Stimulated activated CD4-positive, alpha-beta T cell treated with anti-CD3 and anti-CD28 coated beads, TNF-alpha, amount 100 ng/mL, for 24 hours (primary cell): ENCODE data around the gene EXOC3L4.

Source experiments
- DNase-seq, 3 experiments: peaks; one replicate each; pipeline ENCODE4 v3.0.0-alpha.2; 2020; ENCODE audit warnings: low read depth in 3 of 3

The EXOC3L4 gene

DNA sequence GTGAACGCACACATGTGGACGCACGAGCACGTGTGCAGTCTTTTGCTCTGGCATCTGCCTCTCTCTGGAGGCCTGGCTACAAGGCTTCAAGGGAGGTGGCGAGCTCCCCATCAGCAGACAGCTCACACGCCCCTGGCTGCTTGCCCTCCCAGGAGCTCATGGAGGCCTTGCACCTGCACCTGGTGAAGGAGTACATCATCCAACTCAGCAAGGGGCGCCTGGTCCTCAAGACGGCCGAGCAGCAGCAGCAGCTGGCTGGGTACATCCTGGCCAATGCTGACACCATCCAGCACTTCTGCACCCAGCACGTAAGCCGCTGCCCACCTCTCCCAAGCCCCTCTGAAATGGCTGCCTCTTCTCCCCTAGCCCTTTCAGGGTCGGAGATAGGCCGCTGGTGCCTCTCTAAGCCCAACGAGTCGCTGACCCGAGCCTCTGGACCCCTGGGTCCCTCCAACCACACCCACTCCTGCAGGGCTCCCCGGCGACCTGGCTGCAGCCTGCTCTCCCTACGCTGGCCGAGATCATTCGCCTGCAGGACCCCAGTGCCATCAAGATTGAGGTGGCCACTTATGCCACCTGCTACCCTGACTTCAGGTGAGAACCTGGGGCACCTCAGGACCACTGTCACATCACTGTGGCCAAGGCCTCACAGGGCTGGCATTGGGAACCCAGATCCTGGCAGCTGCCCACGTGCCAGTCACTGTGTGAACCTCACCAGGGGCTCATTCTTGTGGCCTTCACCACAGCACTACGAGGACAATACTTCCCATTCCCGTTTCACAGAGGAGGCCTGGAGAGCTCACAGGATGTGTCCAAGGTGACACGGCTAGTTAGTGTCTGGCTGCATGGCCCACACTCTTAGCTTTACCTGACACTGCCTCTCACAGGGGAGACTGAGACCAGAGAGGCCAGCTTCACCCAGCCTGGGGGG, 39.0 kb downstream of the EXOC3L4 start:
- DNase-seq, result no peak

DNA sequence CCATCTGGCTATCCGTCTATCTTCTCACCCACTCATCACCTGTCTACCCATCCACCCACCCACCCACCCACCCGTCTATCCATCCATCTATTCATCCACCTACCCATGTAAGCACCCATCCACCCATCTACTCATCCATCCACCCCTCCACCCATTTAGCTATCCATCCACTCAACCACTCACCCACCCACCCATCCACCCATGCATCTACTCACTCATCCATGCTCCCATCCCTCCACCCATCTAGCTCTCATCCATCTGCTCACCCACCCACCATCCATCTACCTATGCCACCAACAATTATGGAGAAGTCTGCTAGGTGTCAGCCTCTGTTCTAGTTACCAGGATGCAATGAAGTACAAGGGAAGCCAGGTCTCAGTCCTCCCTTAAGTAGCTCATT, 39.9 kb downstream of the EXOC3L4 start:
- DNase-seq, result no peak

GRCh38 chr14:103134919-103135318, 40.4 kb downstream of the EXOC3L4 start:
- no peak for DNase-seq

GRCh38 chr14:103135333-103136260, 41.1 kb downstream of the EXOC3L4 start:
- DNase-seq, result no peak

GRCh38 chr14:103136388-103137271, 42.1 kb downstream of the EXOC3L4 start:
- DNase-seq, result no peak

- no peak for DNase-seq
These were observed 43.3 kb downstream of the EXOC3L4 start for GRCh38 chr14:103137689-103138300.

GRCh38 chr14:103138301-103139131, 44.0 kb downstream of the EXOC3L4 start:
- no peak for DNase-seq

GRCh38 chr14:103139132-103140025, 44.9 kb downstream of the EXOC3L4 start:
- DNase-seq, result no peak

DNA sequence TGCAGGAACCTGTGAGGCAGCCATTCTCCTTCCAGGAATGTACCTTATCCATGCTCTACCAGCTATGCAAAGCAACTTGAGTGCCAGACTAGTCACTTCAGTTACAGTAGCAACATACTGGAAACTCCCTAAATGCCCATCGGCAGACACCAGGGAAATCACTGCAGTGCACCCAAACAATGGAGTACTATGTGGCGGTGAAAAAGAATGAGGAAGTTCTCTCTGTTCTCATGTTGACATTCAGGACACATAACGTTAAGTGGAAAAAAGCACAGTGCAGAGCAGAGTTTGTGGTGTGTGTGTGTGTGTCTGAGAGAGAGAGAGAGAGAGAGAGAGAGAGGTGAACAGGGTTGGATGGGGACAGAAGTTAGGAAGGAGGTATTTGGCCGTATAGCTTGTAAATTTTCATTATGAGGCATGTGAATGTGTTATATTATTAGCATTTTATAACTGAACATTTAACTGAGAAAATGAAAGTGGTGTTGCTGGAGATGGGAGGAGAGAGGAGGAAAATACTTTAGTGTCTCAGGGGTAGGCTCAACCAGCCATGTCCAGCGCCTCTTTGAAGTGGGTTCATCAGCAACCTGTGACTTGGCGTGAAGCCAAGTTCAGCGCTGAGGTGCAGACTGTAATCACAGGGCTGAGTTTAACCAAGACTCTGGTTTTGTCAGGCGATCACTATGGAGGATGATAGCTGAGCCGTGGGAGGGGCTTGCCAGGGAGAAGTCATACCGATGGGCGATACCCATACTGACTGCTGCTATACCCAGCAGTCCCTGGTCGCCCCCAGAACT, 46.0 kb downstream of the EXOC3L4 start:
- no peak for DNase-seq

DNA sequence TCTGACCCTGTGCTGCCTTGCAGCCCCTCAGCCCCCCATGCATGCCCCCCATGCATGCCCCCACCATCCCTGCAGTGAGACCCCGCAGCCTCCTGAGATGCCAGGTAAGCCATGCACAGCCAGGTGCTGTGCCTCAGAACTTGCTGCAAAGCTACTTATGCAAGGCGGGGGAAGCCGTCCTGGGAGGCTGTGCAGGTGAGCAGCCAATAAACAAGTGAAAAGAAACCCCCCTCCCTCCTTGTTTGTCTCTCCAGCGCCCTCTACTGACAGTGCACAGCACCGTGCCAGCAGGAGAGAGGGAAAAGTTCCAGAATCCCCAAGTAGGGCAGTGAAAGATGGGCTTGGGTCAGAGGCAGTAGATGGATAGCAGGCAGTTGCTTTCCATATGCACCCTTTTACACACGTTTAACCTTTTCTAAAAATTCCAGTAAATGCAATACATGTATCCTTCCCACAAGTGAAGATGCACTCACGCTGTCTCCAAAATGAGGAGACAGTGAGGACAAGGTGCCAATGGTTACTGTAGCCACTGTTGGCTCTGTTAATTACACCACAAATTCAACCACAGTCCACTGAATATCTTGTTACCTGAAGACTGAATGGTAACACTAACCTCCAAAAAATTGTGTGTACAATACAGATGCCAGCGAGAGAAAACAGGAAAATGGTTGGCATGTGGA, 46.7 kb downstream of the EXOC3L4 start:
- DNase-seq, result peak in 1 of 3 experiments; percentile 17

GRCh38 chr14:103142026-103142425, 47.5 kb downstream of the EXOC3L4 start:
- DNase-seq, result no peak

GRCh38 chr14:103142721-103143302, 48.3 kb downstream of the EXOC3L4 start:
- no peak for DNase-seq

DNA sequence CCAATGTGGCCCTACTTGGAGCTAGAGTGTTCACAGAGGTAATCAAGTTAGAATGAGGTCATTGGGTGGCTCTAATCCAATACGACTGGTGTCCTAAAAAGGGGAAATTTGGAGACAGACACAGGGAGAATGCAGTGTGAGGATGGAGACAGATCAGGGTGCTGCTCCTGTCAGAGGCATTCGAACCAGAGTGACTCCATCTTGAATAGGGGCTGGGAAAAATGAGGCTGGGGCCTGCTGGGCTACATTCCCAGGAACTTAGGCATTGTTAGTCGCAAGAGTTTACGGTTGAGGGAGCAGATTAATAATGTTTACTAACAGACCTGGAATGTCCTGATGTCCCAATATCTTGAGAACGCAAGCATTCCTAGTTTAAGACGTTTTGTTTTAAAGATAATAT, 49.0 kb downstream of the EXOC3L4 start:
- DNase-seq, result no peak

GRCh38 chr14:103144085-103144484, 49.6 kb downstream of the EXOC3L4 start:
- no peak for DNase-seq

DNA sequence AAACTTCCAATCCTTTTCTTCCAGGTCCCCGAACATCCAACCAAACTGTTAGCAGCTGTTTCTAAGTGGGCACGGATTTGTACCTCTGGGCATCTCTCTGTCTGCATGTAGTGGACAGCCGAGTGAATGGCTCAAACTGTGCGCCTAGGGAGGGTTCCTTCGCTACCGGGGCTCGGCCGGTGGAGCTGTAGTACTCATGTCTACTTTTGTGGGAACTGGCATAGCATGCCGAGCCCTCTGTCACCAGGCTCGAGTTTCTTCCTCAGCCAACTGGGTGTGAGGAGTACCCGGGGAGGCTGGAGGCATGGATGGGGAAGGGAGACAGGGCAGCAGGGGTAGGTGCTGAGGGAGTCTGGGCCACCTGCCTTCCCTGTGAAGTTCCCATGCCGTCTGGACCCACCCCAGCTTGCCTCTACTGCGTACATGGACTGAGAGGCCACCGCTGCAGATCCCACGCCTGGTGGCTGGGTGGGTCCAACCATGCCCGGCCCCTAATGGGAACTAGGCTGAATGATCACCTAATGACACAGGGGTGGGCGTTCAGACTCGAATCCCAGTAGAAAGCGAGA, 51.7 kb downstream of the EXOC3L4 start:
- no peak for DNase-seq

DNA sequence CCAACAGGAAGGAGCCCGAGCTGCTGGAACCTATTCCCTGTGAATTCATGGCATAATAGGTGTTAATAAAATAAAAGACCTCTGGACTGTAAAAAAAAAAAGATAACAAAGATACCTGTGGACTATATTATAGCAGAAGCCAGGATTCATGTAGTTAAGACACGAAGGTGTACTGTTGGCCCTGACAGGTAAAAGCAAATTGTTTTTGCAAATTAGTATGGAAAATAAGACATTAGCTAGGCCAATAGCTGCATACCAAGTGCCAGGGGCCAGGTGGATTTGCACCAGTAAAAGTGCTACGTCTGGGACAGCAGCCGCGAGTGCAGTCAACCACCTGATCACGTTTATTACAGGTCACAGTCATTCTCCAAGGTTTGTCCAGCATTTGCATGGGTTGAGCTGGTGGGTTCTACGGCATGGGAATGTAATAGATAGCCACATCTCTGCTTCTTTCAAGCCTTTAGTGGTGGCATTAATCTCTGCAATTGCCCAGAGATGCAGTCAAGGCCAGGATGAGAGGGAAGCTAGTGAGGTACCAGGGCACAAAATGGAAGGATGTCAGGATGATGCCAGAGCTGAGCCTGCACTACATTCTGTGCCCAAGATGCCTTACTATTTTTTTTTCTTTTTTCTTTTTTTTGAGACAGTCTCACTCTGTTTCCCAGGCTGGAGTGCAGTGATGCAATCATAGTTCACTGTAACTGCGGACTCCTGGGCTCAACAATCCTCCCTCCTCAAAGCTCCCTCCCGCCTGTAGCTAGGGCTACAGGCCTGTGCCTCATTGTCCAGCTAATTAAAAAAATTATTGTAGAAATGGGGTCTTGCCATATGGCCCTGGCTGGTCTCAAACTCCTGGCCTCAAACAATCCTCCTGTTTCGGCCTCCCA, 55.1 kb downstream of the EXOC3L4 start:
- DNase-seq, result no peak
